ENCODE data around the gene IL36A.

DNA sequence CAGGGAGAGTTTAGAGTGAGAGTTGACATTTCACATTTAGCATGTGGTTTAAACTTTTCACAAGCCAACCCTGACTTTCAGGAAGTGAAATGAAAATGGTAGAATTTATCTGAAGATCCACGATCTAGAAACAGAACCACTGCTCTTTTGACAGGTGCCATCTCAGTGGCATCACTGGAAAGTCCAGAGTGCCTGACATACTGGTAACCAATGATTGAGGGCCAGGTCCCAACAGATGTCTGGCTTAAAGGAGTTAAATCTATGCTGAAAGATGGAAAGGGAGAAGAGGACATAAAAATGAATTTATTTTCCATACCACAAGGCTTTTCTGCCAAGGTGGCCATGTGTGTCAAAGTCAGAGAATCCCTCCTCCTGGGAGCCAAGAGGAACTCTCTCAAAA lies 24.7 kb upstream of the IL36A start:
- TF ChIP-seq EZH2 (IDR thresholded peaks at IDR 0.05; ENCODE audit: insufficient read depth, poor library complexity, severe bottlenecking) (no peak), EZH2phosphoT487 (IDR thresholded peaks at IDR 0.05; ENCODE audit: insufficient read depth, low read depth) (no peak)
